Transverse colon (tissue), 4 donors: ENCODE measurements around the gene ZMIZ1. TPM values are rescaled to one million over a fixed set of nuclear protein-coding genes. Genes with fewer than 3 reads are reported as not detected.

Experiments used
- DNase-seq: peaks from one replicate; pipeline ENCODE4 v3.0.0-alpha.2; 2019
- H3K27ac ChIP-seq, 4 donors: fragments of 200-600 bp; sonication (generic); 2 replicates each; pipeline ENCODE4 v1.5.1; 2016 to 2018; ENCODE audit warnings: inconsistent platforms in 4 of 4
- H3K27me3 ChIP-seq: fragments of 200-600 bp; sonication (generic); 2 replicates; pipeline ENCODE4 v1.5.1; 2017; ENCODE audit warnings: inconsistent platforms
- H3K36me3 ChIP-seq, 4 donors: fragments of 200-600 bp; sonication (generic); 2 replicates each; pipeline ENCODE4 v1.5.1; 2017 to 2019; ENCODE audit warnings: inconsistent platforms in 4 of 4
- H3K4me1 ChIP-seq, 4 donors: fragments of 200-600 bp; sonication (generic); 2 replicates each; pipeline ENCODE4 v1.5.1; 2017 to 2020; ENCODE audit warnings: inconsistent platforms in 4 of 4
- H3K4me3 ChIP-seq, 4 donors: fragments of 200-600 bp; sonication (generic); 1 replicate in 1 of 4; 2 replicates in 3 of 4; pipeline versions ENCODE4 v1.5.1 to v1.6.1; 2017 to 2019; ENCODE audit warnings: inconsistent platforms in 4 of 4
- H3K9me3 ChIP-seq, 2 donors: fragments of 200-600 bp; sonication (generic); 2 replicates each; pipeline ENCODE4 v1.5.1; 2017 to 2019; ENCODE audit warnings: inconsistent platforms in 2 of 2
- EP300 ChIP-seq: sonication (generic); formaldehyde crosslinking; IDR thresholded peaks from one replicate; pipeline ENCODE4 v1.6.1; 2017; ENCODE audit warnings: antibody characterized with exemption, low read depth
- POLR2A ChIP-seq: fragments of 450-650 bp; IDR thresholded peaks from one replicate; pipeline ENCODE4 v1.6.1; 2016; ENCODE audit warnings: antibody characterized with exemption, mild to moderate bottlenecking, moderate library complexity
- POLR2AphosphoS5 ChIP-seq, 3 donors: sonication (generic); formaldehyde crosslinking; IDR thresholded peaks; one replicate each; pipeline ENCODE4 v1.6.1; 2016; ENCODE audit warnings: antibody characterized with exemption in 3 of 3
- WGBS, 2 donors: methylation state at CpG; one replicate each; pipeline ENCODE4 v1.1.5; 2018; ENCODE audit warnings: low coverage in 1 of 2; 5-methylcytosine and 5-hydroxymethylcytosine counted together
- in situ Hi-C, 4 donors: fragments of 200-750 bp; cut with MboI; loops; one replicate each; pipeline versions ENCODE4 v1.15.0 to v1.15.1; 2017; ENCODE audit warnings: low sequenced_read_pairs in 3 of 4, low pct_ligation_motif_present in 1 of 4, low pct_unique_long_range_greater_than_20kb in 1 of 4
- intact Hi-C: fragments of 100-400 bp; cut with DNase I; formaldehyde crosslinking; loops from one replicate; pipeline ENCODE4 v1.15.1; 2023; ENCODE audit warnings: low total_unique reads
- total RNA-seq, 4 donors: library from RNA; depleted of rRNA; stranded (reverse); fragments of >200 nt; gene quantifications; one replicate each; pipeline ENCODE4 v1.1.0, GENCODE V29; 2016
- TF ChIP-seq, protein P1 (sequence below), 5 experiments: fragments of 200-600 bp in 3 of 5; fragments of 450-650 bp in 2 of 5; sonication (generic) in 3 of 5; IDR thresholded peaks; 1 replicate in 2 of 5; 2 replicates in 3 of 5; pipeline ENCODE4 v1.5.1; 2016 to 2017; ENCODE audit warnings: antibody characterized with exemption in 5 of 5, inconsistent platforms in 3 of 5, mild to moderate bottlenecking in 2 of 5, moderate library complexity in 1 of 5

The ZMIZ1 gene
- total RNA-seq, 4 donors from 2014 or later, result 32.0 to 108 (median 63.0) TPM

- intact Hi-C loops (no loop called here), in situ Hi-C loops (no loop called here)
- no peak for DNase-seq
- Histone ChIP-seq H3K36me3 (peaks cover 0 to 9% (median 0%) of the 10 kb centered on the region in 4 donors), H3K27me3 (no peaks in the 10 kb centered on the region), H3K9me3 (no peaks in the 10 kb centered on the region), H3K4me3 (no peak overlapping the region), H3K4me1 (peaks cover 0 to 44% (median 21%) of the 10 kb centered on the region in 4 donors), H3K27ac (no peak overlapping the region)
- no peak for TF ChIP-seq POLR2AphosphoS5 (IDR thresholded peaks at IDR 0.05)
- TF ChIP-seq, protein P1, sequence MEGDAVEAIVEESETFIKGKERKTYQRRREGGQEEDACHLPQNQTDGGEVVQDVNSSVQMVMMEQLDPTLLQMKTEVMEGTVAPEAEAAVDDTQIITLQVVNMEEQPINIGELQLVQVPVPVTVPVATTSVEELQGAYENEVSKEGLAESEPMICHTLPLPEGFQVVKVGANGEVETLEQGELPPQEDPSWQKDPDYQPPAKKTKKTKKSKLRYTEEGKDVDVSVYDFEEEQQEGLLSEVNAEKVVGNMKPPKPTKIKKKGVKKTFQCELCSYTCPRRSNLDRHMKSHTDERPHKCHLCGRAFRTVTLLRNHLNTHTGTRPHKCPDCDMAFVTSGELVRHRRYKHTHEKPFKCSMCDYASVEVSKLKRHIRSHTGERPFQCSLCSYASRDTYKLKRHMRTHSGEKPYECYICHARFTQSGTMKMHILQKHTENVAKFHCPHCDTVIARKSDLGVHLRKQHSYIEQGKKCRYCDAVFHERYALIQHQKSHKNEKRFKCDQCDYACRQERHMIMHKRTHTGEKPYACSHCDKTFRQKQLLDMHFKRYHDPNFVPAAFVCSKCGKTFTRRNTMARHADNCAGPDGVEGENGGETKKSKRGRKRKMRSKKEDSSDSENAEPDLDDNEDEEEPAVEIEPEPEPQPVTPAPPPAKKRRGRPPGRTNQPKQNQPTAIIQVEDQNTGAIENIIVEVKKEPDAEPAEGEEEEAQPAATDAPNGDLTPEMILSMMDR (IDR thresholded peaks at IDR 0.05), result no peak
- no peak for TF ChIP-seq POLR2A
- TF ChIP-seq EP300, result no peak
- WGBS, 2 donors, result 86% methylated on average over 7 of the region's 7 CpGs; no CpG with 5 or more reads in 1 of the 2 donors
Measured at GRCh38 chr10:79125092-79125491, 56.3 kb downstream of the ZMIZ1 start.

- in situ Hi-C loops (no loop called here), intact Hi-C loops (no loop called here)
- Histone ChIP-seq H3K4me3 (no peak overlapping the region), H3K9me3 (no peaks in the 10 kb centered on the region), H3K27me3 (no peaks in the 10 kb centered on the region), H3K36me3 (no peaks in the 10 kb centered on the region), H3K4me1 (peaks cover 0 to 45% (median 22%) of the 10 kb centered on the region in 4 donors), H3K27ac (peak overlapping the region in 2 of 4 donors; percentile 6 to 14)
- WGBS, 2 donors, result 91% methylated on average over 6 of the region's 6 CpGs; no CpG with 5 or more reads in 1 of the 2 donors
- DNase-seq, result no peak
- TF ChIP-seq, protein P1 (IDR thresholded peaks at IDR 0.05), result no peak
- no peak for TF ChIP-seq POLR2A
- TF ChIP-seq EP300, result no peak
- no peak for TF ChIP-seq POLR2AphosphoS5 (IDR thresholded peaks at IDR 0.05)
Measured at GRCh38 chr10:79126351-79127080, 57.8 kb downstream of the ZMIZ1 start.

GRCh38 chr10:79127151-79127961 is 58.6 kb downstream of the ZMIZ1 start:
- Histone ChIP-seq H3K4me1 (peaks cover 0 to 45% (median 22%) of the 10 kb centered on the region in 4 donors), H3K4me3 (no peak overlapping the region), H3K9me3 (no peaks in the 10 kb centered on the region), H3K27me3 (no peaks in the 10 kb centered on the region), H3K36me3 (no peaks in the 10 kb centered on the region), H3K27ac (peak overlapping the region in 2 of 4 donors; percentile 6 to 14)
- 60% methylated on average over 16 of the region's 16 CpGs; no CpG with 5 or more reads in 1 of the 2 donors for WGBS, 2 donors
- in situ Hi-C loops, result no loop called here
- DNase-seq, result peak; percentile 61
- intact Hi-C loops, result no loop called here
- TF ChIP-seq POLR2A, result no peak
- no peak for TF ChIP-seq POLR2AphosphoS5 (IDR thresholded peaks at IDR 0.05)
- TF ChIP-seq, protein P1 (IDR thresholded peaks at IDR 0.05), result no peak
- TF ChIP-seq EP300, result no peak

- WGBS, 2 donors, result 77 to 100% methylated on average over 2 to 8 of the region's 8 CpGs
Measured at GRCh38 chr10:79128241-79128922, 59.6 kb downstream of the ZMIZ1 start.

More at GRCh38 chr10:79128241-79128922, 59.6 kb downstream of the ZMIZ1 start:
- intact Hi-C loops, result no loop called here
- Histone ChIP-seq H3K36me3 (no peaks in the 10 kb centered on the region), H3K9me3 (no peaks in the 10 kb centered on the region), H3K4me3 (no peak overlapping the region), H3K27me3 (no peaks in the 10 kb centered on the region), H3K27ac (peak overlapping the region in 1 of 4 donors; percentile 5), H3K4me1 (peaks cover 0 to 54% (median 22%) of the 10 kb centered on the region in 4 donors)
- DNase-seq, result no peak
- TF ChIP-seq POLR2A, result no peak
- TF ChIP-seq POLR2AphosphoS5 (IDR thresholded peaks at IDR 0.05), result no peak
- TF ChIP-seq, protein P1 (IDR thresholded peaks at IDR 0.05), result no peak
- TF ChIP-seq EP300, result no peak
- in situ Hi-C loops, result no loop called here
